ENCODE measurements around the gene DNAJC5G. TPM values are rescaled to one million over a fixed set of nuclear protein-coding genes. Genes with fewer than 3 reads are reported as not detected.

The DNAJC5G gene
- total and polyA plus RNA-seq, 9 donors: 0.16 to 0.83 (median 0.56) TPM; not detected in 6

- no peak for TF ChIP-seq CTCF (IDR thresholded peaks at IDR 0.05)
- no peak for TF ChIP-seq POLR2A (IDR thresholded peaks at IDR 0.05)
- TF ChIP-seq EP300 (IDR thresholded peaks at IDR 0.05): no peak
- no peaks in the 10 kb centered on the region for H3K9me3 ChIP-seq
- DNase-seq: no peak
- no peak overlapping the region for H3K27ac ChIP-seq
- 55 to 73% (median 61%) methylated on average over 3 of the region's 3 CpGs for WGBS, 3 donors
- intact Hi-C loops (cut with DNase I): loop anchor here in 3 of 4 donors (5.0 to 10.0 kb wide), 4 partner anchors 184 to 437 kb away; partner anchors contain the start of gene DPYSL5 (in 2 of the 3)
- no peaks in the 10 kb centered on the region for H3K27me3 ChIP-seq
- H3K36me3 ChIP-seq: no peaks in the 10 kb centered on the region
- no peaks in the 10 kb centered on the region for H3K4me1 ChIP-seq (ENCODE audit: insufficient read depth)
- H3K4me3 ChIP-seq: no peak overlapping the region
These were observed 6.2 kb downstream of the DNAJC5G start for GRCh38 chr2:27281442-27281841.

GRCh38 chr2:27281855-27282559 lies 6.8 kb downstream of the DNAJC5G start, which contains the start of gene TRIM54:
TRIM54 (plus strand) TSS chr2:27282429; CDS start chr2:27282732, 303 bp downstream.
- Histone ChIP-seq H3K4me3 (no peak within 1 kb of the TSS), H3K9me3 (no peaks in the 10 kb centered on the region), H3K36me3 (no peaks in the 10 kb centered on the region), H3K4me1 (ENCODE audit: insufficient read depth) (no peaks in the 10 kb centered on the region), H3K27me3 (no peaks in the 10 kb centered on the region), H3K27ac (no peak within 1 kb of the TSS)
- intact Hi-C loops (cut with DNase I): loop anchor here in 3 of 4 donors (5.0 to 10.0 kb wide), 4 partner anchors 185 to 437 kb away; partner anchors contain the start of gene DPYSL5 (in 2 of the 3)
- 47 to 51% (median 51%) methylated on average over 5 of the region's 5 CpGs for WGBS, 3 donors
- DNase-seq: no peak
- TF ChIP-seq EP300 (IDR thresholded peaks at IDR 0.05) (no peak), POLR2A (IDR thresholded peaks at IDR 0.05) (no peak), CTCF (IDR thresholded peaks at IDR 0.05) (no peak)

- no peak for TF ChIP-seq CTCF (IDR thresholded peaks at IDR 0.05)
- TF ChIP-seq POLR2A (IDR thresholded peaks at IDR 0.05): no peak
- no peak for TF ChIP-seq EP300 (IDR thresholded peaks at IDR 0.05)
- 24 to 37% (median 26%) methylated on average over 5 of the region's 5 CpGs for WGBS, 3 donors
- intact Hi-C loops (cut with DNase I): loop anchor here in 3 of 4 donors (5.0 to 10.0 kb wide), 4 partner anchors 186 to 438 kb away; partner anchors contain the start of gene DPYSL5 (in 2 of the 3)
- Histone ChIP-seq H3K9me3 (no peaks in the 10 kb centered on the region), H3K27me3 (no peaks in the 10 kb centered on the region), H3K4me1 (ENCODE audit: insufficient read depth) (no peaks in the 10 kb centered on the region), H3K4me3 (no peak overlapping the region), H3K36me3 (no peaks in the 10 kb centered on the region), H3K27ac (no peak overlapping the region)
- DNase-seq: no peak
These were observed 7.7 kb downstream of the DNAJC5G start for GRCh38 chr2:27282892-27283291.

GRCh38 chr2:27284996-27285395 lies 9.8 kb downstream of the DNAJC5G start:
- Histone ChIP-seq H3K9me3 (no peaks in the 10 kb centered on the region), H3K4me3 (no peak overlapping the region), H3K27me3 (no peaks in the 10 kb centered on the region), H3K27ac (no peak overlapping the region), H3K36me3 (no peaks in the 10 kb centered on the region), H3K4me1 (ENCODE audit: insufficient read depth) (no peaks in the 10 kb centered on the region)
- TF ChIP-seq EP300 (IDR thresholded peaks at IDR 0.05) (no peak), CTCF (IDR thresholded peaks at IDR 0.05) (no peak)
- intact Hi-C loops (cut with DNase I): loop anchor here in 3 of 4 donors (5.0 to 10.0 kb wide), 4 partner anchors 188 to 440 kb away; partner anchors contain the start of gene DPYSL5 (in 2 of the 3)
- 94 to 97% (median 96%) methylated on average over 1 of the region's 1 CpG for WGBS, 3 donors
- no peak for DNase-seq
